Left lobe of liver (tissue), 2 donors: ENCODE data around the gene PARD6G. TPM values are rescaled to one million over a fixed set of nuclear protein-coding genes. Genes with fewer than 3 reads are reported as not detected.

Experiments used
- ATAC-seq: fragments of 200-7000 bp; cut with Tn5 transposase; one replicate; pipeline ENCODE4 v1.9.1; 2020; ENCODE audit warnings: mild to moderate bottlenecking, moderate library complexity
- DNase-seq: peaks from one replicate; pipeline ENCODE4 v3.0.0-alpha.2; 2020; ENCODE audit warnings: low spot score
- total RNA-seq: library from RNA; stranded (reverse); gene quantifications from one replicate; pipeline ENCODE4 v1.2.1, GENCODE V29; 2021
- donor health status: DM: no; HTN: no; CAD: no; lungs with moderate emphysema.
- donor health status: DM: no; HTN: yes; CAD: no.

The PARD6G gene
- total RNA-seq = 2.3 TPM

DNA sequence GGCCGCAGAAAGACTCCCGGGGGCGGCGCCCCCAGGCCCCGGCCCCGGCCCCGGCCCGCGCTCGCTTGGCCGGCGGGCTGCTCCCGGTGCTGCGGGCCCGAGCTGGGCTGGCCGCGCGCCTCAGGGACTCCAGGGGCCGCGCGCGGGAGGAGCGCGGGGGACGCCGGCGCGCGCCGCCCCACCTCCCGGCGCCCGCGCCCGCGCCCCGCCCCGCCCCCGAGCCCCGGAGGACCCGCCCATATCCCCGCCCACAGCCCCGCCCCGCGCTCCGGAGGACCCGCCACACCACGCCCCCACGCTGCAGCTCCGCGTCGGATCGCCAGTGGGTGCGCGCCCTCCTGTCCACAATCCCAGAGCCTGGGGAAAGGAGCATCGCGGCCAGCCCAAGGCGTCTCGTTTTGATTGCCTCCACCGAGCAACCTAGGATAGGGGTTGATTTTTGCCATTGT lies at the start of gene PARD6G:
Gene PARD6G, minus strand, starts transcription at position 122 of the 449 bp plus-strand sequence. CDS start 166 bp downstream, outside the sequence.
- DNase-seq (peak; percentile 87), ATAC-seq (peak; percentile 91)

- ATAC-seq = peak; percentile 53
These were observed 15.1 kb upstream of the PARD6G start for GRCh38 chr18:80262241-80263033.

GRCh38 chr18:80259610-80260009 lies 12.3 kb upstream of the PARD6G start:
- no peak for ATAC-seq

More at GRCh38 chr18:80262241-80263033, 15.1 kb upstream of the PARD6G start:
- peak; percentile 57 for DNase-seq

GRCh38 chr18:80258640-80259039 lies 11.3 kb upstream of the PARD6G start:
- DNase-seq = no peak
- peak; percentile 23 for ATAC-seq

More at GRCh38 chr18:80259610-80260009, 12.3 kb upstream of the PARD6G start:
- DNase-seq = no peak

DNA sequence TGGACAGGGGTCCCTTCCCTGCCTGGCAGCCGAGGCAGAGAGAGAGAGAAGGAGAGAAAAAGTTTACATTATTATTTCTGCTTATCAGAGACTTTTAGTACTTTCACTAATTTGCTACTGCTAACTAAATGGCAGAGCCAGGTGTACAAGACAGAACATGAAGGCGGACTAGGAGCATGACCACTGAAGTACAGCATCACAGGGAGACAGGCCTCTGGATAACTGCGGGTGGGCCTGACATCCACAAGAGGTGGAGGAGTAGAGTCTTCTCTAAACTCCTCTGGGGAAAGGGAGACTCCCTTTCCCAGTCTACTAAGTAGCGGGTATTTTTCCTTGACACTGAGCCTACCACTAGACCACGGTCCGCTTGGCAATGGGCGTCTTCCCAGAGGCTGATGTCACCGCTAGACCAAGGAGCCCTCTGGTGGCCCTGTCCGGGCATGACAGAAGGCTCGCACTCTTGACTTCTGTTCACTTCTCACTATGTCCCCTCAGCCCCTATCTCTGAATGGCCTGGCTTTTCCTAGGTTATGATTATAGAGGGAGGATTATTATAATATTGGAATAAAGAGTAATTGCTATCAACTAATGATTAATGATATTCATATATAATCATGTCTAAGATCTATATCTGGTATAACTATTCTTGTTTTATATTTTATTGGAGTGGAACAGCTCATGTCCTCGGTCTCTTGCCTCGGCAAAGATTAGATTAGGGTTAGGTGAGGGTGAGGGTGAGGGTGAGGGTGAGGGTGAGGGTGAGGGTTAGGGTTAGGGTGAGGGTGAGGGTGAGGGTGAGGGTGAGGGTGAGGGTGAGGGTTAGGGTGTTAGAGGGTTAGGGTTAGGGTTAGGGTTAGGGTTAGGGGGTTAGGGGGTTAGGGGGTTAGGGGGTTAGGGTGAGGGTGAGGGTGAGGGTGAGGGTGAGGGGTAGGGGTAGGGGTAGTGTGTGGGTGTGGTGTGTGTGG lies 10.5 kb upstream of the PARD6G start:
- DNase-seq (peak; percentile 73), ATAC-seq (peak; percentile 69)

DNA sequence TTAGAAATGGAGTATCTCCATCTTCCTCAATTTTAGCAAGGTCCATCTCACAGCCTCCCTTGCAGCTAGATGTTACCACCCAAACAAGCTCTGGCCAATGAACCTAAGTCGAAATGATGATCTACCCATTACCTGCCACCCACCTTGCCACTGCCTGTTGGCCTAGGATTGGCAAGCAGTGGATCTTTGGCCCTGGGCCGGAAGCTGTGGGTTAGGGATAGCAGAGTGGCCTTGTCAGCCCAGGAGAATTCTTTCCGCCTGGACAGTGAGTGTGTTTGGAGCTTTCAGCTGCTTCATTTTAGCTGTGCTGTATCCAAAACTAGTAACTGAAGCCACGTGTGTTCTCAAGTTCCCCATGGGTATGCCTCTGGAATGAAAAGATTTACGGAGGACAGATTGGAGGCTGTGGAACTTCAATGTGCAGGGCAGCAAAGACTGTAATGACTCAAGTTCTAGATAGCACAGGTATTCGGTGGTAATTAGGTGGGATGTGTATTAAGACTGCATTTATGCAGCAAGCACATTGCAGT lies 7.7 kb upstream of the PARD6G start:
- DNase-seq (no peak), ATAC-seq (no peak)

GRCh38 chr18:80253871-80254492 lies 6.7 kb upstream of the PARD6G start:
- ATAC-seq = peak; percentile 58

GRCh38 chr18:80253236-80253635 lies 5.9 kb upstream of the PARD6G start:
- no peak for ATAC-seq

More at GRCh38 chr18:80253871-80254492, 6.7 kb upstream of the PARD6G start:
- no peak for DNase-seq

DNA sequence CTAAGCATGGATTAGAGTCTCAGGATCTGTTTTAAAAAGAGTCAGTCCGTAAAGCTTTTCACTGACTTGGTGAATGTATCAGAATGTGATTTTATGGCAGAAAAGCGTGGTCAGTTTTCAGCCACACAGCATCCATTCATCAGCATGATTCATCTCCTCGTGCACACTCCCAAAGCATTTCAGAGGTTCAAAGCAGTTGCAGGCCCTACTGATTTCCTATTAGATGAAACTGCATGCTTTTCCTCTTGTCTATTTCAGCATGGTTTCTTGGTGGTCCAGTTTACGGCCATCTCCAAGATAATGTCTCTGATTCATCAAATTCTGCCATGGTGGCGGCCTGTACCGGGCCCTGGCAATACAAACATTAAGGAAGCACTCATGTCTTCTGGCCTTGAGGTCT lies 4.8 kb upstream of the PARD6G start:
- DNase-seq = no peak
- no peak for ATAC-seq

More at GRCh38 chr18:80253236-80253635, 5.9 kb upstream of the PARD6G start:
- DNase-seq = no peak

DNA sequence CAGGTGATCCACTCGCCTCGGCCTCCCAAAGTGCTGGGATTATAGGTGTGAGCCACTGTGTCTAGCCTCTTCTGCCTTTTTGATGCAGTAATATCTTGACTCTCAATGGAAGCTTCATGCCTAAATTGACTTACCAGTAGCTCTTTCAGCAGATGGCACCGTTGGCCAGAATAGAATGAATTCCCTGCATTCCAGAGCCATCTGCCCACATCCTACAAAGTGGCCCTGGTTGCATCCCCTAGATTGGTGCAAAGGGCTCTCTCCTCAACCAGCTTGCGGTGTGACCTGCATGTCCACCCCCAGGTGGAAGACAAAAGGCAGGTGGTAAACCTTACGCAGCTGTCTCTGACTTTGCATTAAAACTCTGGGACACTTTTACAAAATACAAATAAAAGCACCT lies 4.4 kb upstream of the PARD6G start:
- DNase-seq (no peak), ATAC-seq (no peak)

- ATAC-seq (no peak), DNase-seq (no peak)
These were observed 3.5 kb upstream of the PARD6G start for GRCh38 chr18:80250740-80251364.

DNA sequence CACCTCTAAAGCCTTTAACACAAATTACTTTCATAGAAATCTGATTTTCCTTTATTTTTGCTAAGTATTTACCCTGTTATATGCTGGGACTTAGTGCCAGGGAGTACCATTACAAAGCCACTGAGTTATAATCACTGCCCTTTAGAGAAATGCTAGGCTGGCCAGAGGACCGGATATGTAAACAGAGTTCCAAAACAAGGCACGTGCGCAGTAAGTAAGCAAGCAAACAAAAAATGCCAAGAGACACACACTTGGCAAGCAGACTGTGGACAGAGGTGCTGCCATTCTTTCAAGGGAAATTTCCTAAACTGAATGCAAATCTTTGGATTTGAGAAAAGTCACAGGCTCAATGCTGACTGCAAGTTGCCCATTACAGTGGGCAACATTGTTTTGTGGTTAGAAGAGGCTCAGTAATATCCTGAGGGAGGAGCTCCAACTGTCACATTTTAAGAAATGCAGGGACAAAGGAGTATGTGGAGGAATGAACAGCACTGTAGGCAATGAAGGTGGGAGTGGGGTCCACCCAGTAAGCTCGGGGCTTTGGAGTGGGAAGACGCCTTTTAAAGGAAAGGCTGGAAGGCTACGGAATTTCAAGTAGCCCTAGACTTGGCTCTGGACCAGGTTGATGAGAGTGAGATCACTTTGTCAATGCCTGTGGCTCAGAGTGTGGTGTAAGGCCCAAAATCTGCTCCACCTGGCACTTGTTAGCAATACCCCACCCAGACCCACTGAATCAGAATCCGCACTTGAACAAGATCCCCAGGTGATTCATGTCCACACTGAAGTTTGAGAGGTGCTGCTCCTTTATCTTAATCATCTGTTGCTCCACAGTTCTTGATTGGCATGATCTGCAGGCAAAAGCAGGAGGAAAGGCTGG lies 2.1 kb upstream of the PARD6G start:
- ATAC-seq (peak; percentile 39), DNase-seq (no peak)

GRCh38 chr18:80246445-80247392 lies 595 bp downstream of the PARD6G start:
- ATAC-seq (peak; percentile 64), DNase-seq (peak; percentile 58)

- no peak for DNase-seq
- no peak for ATAC-seq
These were observed 1.4 kb downstream of the PARD6G start for GRCh38 chr18:80245781-80246444.

DNA sequence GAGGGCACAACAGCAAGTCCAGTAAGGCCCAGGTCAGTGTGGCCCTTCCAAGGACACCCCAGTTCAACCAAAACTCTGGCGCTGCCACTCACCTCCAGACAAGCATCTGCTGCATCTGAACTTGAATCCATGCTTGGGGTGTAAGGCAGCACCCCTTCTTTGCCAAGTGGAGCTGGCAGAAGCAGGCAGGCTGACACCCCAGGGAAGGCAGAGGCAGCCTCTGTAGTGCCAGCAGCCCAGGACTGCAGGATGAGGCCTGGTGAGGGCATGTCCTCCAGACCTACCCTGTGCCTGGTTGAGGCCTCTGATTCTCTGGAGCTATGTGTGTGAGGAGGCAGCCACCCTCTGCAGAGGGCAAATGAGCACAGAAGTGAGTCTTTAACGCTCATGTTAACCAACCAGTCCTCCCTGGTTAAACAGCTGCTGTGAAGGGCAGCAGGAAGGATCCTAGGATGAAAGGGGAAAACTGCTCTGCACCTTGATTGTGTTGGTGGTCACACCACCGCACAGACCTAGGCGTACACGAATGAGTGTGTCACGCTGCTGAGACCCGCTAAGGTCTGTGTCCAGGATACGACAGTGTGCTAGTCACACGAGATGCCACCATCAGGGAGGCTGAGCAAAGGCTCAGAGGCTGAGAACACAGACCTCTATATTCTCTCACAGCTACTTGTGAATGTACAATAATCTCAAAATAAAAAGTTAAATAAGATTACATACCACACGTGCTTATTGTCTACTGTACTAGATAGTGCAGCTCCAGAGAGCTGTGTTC lies 2.2 kb downstream of the PARD6G start:
- ATAC-seq (no peak), DNase-seq (no peak)

DNA sequence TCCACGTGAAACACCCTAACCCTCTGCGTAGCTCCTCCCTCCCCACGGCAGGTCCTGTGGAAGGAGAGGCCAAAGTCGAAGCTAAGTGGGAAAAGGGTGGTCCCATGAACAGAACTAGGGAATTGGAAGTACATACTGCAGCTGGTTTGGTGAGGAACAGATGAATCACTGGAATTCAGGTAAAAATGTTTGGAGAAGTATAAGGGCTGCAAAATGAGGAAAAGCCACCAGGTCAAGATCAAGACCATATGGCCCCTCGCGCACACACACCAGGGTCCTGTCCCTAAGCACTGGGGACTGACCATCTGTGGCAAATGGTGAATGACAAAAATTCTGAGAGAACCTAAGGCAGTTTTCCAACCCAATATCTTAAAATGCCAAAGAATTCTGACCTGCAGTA lies 3.1 kb downstream of the PARD6G start:
- ATAC-seq = no peak
- DNase-seq = no peak

GRCh38 chr18:80243204-80243603 lies 4.1 kb downstream of the PARD6G start:
- DNase-seq = no peak
- no peak for ATAC-seq
